T-cell (primary cell): ENCODE data around the gene ABCG1. TPM values are rescaled to one million over a fixed set of nuclear protein-coding genes. Genes with fewer than 3 reads are reported as not detected.

Source experiments
- ATAC-seq, 4 experiments: fragments of 200-7000 bp in 3 of 4; fragments of 150-1000 bp in 1 of 4; cut with Tn5 transposase; replicated peaks in 1 of 4; 1 replicate in 3 of 4; 2 replicates in 1 of 4; pipeline ENCODE4 v1.10.0; 2021; ENCODE audit warnings: moderate library complexity in 3 of 4, mild to moderate bottlenecking in 2 of 4, moderate number of reproducible peaks in 1 of 4
- CTCF ChIA-PET, 2 donors: fragments of 300-600 bp; sonication (Branson Sonifier 250); formaldehyde crosslinking; loops; one replicate each; lab custom pipeline; 2022; ENCODE audit warnings: antibody characterized with exemption in 2 of 2; lab: Charles Lee
- POLR2A ChIA-PET, 2 donors: fragments of 300-600 bp; sonication (Branson Sonifier 250); formaldehyde crosslinking; loops; one replicate each; lab custom pipeline; 2022; ENCODE audit warnings: antibody characterized with exemption in 2 of 2; lab: Charles Lee
- DNase-seq, 35 experiments: peaks; one replicate each; pipeline versions ENCODE4 v3.0.0 to v3.0.0-alpha.2; 2013 to 2023
- H3K27ac ChIP-seq: one replicate; pipeline ENCODE4 v1.5.1; 2013; ENCODE audit warnings: low read length
- H3K27me3 ChIP-seq, 2 experiments: replicated peaks in 1 of 2; 1 replicate in 1 of 2; 2 replicates in 1 of 2; pipeline versions ENCODE4 v1.6.1 to v1.7.0; 2013; ENCODE audit warnings: low read length in 1 of 2, mixed read lengths in 1 of 2; ENCODE audit not compliant: control insufficient read depth in 2 of 2, insufficient read depth in 2 of 2; ENCODE audit errors: extremely low read depth in 1 of 2
- H3K36me3 ChIP-seq, 2 donors: 1 replicate in 1 of 2; 2 replicates in 1 of 2; pipeline versions ENCODE4 v1.6.1 to v1.7.0; 2013; ENCODE audit warnings: low read length in 1 of 2; ENCODE audit not compliant: control insufficient read depth in 2 of 2, insufficient read depth in 1 of 2; ENCODE audit errors: extremely low read depth in 1 of 2
- H3K4me1 ChIP-seq, 2 experiments: 1 replicate in 1 of 2; 2 replicates in 1 of 2; pipeline versions ENCODE4 v1.6.1 to v1.7.0; 2013; ENCODE audit warnings: low read length in 2 of 2, mixed read lengths in 1 of 2; ENCODE audit not compliant: insufficient read depth in 2 of 2, control insufficient read depth in 1 of 2; ENCODE audit errors: extremely low read depth in 1 of 2
- H3K4me3 ChIP-seq, 2 donors: 1 replicate in 1 of 2; 2 replicates in 1 of 2; pipeline versions ENCODE4 v1.5.1 to v1.7.0; 2013; ENCODE audit warnings: mild to moderate bottlenecking in 2 of 2, low read length in 1 of 2, moderate library complexity in 1 of 2; ENCODE audit not compliant: control insufficient read depth in 1 of 2; ENCODE audit errors: extremely low read depth in 1 of 2
- H3K9me3 ChIP-seq: 2 replicates; pipeline ENCODE4 v1.7.0; 2013
- H3K27ac Mint-ChIP-seq, 2 donors: one replicate each; pipeline ENCODE4 v1.8.0; 2020 to 2021; ENCODE audit warnings: mild to moderate bottlenecking in 2 of 2, mixed read lengths in 2 of 2
- H3K27me3 Mint-ChIP-seq, 2 donors: one replicate each; pipeline ENCODE4 v1.8.0; 2021 to 2022; ENCODE audit warnings: mixed read lengths in 2 of 2
- H3K36me3 Mint-ChIP-seq: one replicate; pipeline ENCODE4 v1.8.0; 2021; ENCODE audit warnings: mixed read lengths
- H3K4me1 Mint-ChIP-seq, 3 donors: one replicate each; pipeline ENCODE4 v1.8.0; 2020 to 2022; ENCODE audit warnings: mixed read lengths in 3 of 3, mild to moderate bottlenecking in 1 of 3
- H3K4me3 Mint-ChIP-seq, 3 donors: one replicate each; pipeline ENCODE4 v1.8.0; 2020 to 2022; ENCODE audit warnings: mild to moderate bottlenecking in 3 of 3, mixed read lengths in 3 of 3, moderate library complexity in 3 of 3
- H3K9me3 Mint-ChIP-seq, 3 donors: one replicate each; pipeline ENCODE4 v1.8.0; 2020 to 2022; ENCODE audit warnings: mixed read lengths in 3 of 3
- WGBS: methylation state at CpG from one replicate; pipeline ENCODE4 v1.1.5; 2013; ENCODE audit warnings: missing lambda C conversion rate; ENCODE audit not compliant: insufficient coverage; 5-methylcytosine and 5-hydroxymethylcytosine counted together
- total RNA-seq, 35 experiments: library from RNA in 6 of 35; stranded (reverse) in 6 of 35; fragments of 120-200 nt in 1 of 35; gene quantifications; one replicate each; pipeline versions ENCODE4 v1.2.1 to v1.2.4 and lab custom pipeline; 2013 to 2026

ABCG1 gene
- total RNA-seq, 5 donors from 2014 or later (not counting 1 experiment from before 2014, with no cell fraction given), result 4.1 to 51.1 (median 6.2) TPM

GRCh38 chr21:42343556-42343955 lies 124.6 kb downstream of the ABCG1 start:
- ChIA-PET CTCF (no interaction called here), POLR2A (no interaction called here)
- Histone ChIP-seq H3K9me3 (no peaks in the 10 kb centered on the region), H3K4me1 (peaks cover 0 to under 1% of the 10 kb centered on the region in 2 experiments), H3K27me3 (peaks cover 0 to 9% of the 10 kb centered on the region in 2 experiments), H3K36me3 (no peaks in the 10 kb centered on the region), H3K4me3 (no peak overlapping the region), H3K27ac (no peak overlapping the region)
- no peaks in the 10 kb centered on the region for H3K9me3 Mint-ChIP-seq
- H3K4me3 Mint-ChIP-seq, result no peak overlapping the region
- peaks cover 0 to 3% (median 0%) of the 10 kb centered on the region in 3 donors for H3K4me1 Mint-ChIP-seq
- H3K27me3 Mint-ChIP-seq, result no peaks in the 10 kb centered on the region
- no peak for ATAC-seq
- no peaks in the 10 kb centered on the region for H3K36me3 Mint-ChIP-seq
- no peak overlapping the region for H3K27ac Mint-ChIP-seq
- DNase-seq, result no peak
- WGBS, result 84% methylated on average over 5 of the region's 6 CpGs

GRCh38 chr21:42343963-42344510 lies 125.1 kb downstream of the ABCG1 start:
- ChIA-PET POLR2A (no interaction called here), CTCF (no interaction called here)
- Mint-ChIP-seq H3K27me3 (no peaks in the 10 kb centered on the region), H3K4me1 (no peaks in the 10 kb centered on the region), H3K36me3 (no peaks in the 10 kb centered on the region), H3K27ac (no peak overlapping the region), H3K4me3 (no peak overlapping the region), H3K9me3 (no peaks in the 10 kb centered on the region)
- Histone ChIP-seq H3K27ac (no peak overlapping the region), H3K9me3 (no peaks in the 10 kb centered on the region), H3K27me3 (peaks cover 0 to 9% of the 10 kb centered on the region in 2 experiments), H3K4me3 (no peak overlapping the region), H3K4me1 (no peaks in the 10 kb centered on the region), H3K36me3 (no peaks in the 10 kb centered on the region)
- 84% methylated on average over 10 of the region's 11 CpGs for WGBS
- ATAC-seq (no peak), DNase-seq (no peak)

GRCh38 chr21:42344631-42345030 lies 125.7 kb downstream of the ABCG1 start:
- Mint-ChIP-seq H3K27ac (no peak overlapping the region), H3K4me3 (no peak overlapping the region), H3K4me1 (no peaks in the 10 kb centered on the region), H3K27me3 (no peaks in the 10 kb centered on the region), H3K36me3 (no peaks in the 10 kb centered on the region), H3K9me3 (no peaks in the 10 kb centered on the region)
- ATAC-seq (no peak), DNase-seq (no peak)
- H3K27ac ChIP-seq, result no peak overlapping the region
- no peak overlapping the region for H3K4me3 ChIP-seq
- WGBS, result no CpG with 5 or more reads among the region's 4 CpGs
- no peaks in the 10 kb centered on the region for H3K36me3 ChIP-seq
- ChIA-PET POLR2A (no interaction called here), CTCF (no interaction called here)
- peaks cover 0 to 10% of the 10 kb centered on the region in 2 experiments for H3K27me3 ChIP-seq
- H3K4me1 ChIP-seq, result no peaks in the 10 kb centered on the region
- no peaks in the 10 kb centered on the region for H3K9me3 ChIP-seq

DNA sequence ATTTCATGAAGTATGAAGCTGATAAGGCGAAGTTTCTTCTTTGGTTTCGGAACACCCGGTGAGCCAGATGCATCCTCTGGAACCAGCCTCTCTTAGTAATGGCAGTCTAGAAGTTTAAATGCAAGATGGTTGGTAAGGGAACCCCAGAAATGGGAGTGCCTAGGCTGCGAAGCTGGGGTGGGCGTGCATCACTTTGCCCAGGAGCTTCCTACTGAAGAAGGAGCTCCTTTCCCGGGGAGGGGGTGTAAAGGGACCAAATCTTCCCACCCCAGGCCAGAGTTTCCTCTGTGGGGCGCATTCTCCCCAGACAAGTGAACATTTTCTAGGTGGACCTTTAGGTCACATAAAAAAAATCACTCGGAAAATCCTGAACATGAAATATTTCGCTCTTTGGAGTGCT lies 127.5 kb downstream of the ABCG1 start:
- Histone ChIP-seq H3K36me3 (no peaks in the 10 kb centered on the region), H3K27ac (no peak overlapping the region), H3K27me3 (peaks cover 0 to 13% of the 10 kb centered on the region in 2 experiments), H3K4me1 (no peaks in the 10 kb centered on the region), H3K4me3 (no peak overlapping the region), H3K9me3 (no peaks in the 10 kb centered on the region)
- Mint-ChIP-seq H3K27me3 (no peaks in the 10 kb centered on the region), H3K4me1 (no peaks in the 10 kb centered on the region), H3K36me3 (no peaks in the 10 kb centered on the region), H3K9me3 (no peaks in the 10 kb centered on the region), H3K27ac (no peak overlapping the region), H3K4me3 (no peak overlapping the region)
- ChIA-PET CTCF (no interaction called here), POLR2A (no interaction called here)
- ATAC-seq (no peak), DNase-seq (no peak)
- 100% methylated on average over 3 of the region's 9 CpGs for WGBS

Other genes starting within 250 kb of the ABCG1 start
- 100 to 1,000 TPM in 2 of 5 donors, 10 to 100 TPM in 3; 17.6 to 119 (median 25.9) TPM for gene ZBTB21, start 208.8 kb upstream of the ABCG1 start, total RNA-seq
- gene UMODL1, start 147.8 kb upstream of the ABCG1 start, total RNA-seq, result under 1 TPM; 0.16 to 0.99 (median 0.82) TPM
- 1 to 10 TPM in 2 of 5 donors, not detected in 3; 1.3 to 1.7 TPM for gene TFF3, start 96.3 kb downstream of the ABCG1 start, total RNA-seq
- under 1 TPM in 1 of 5 donors, not detected in 4; 0.38 TPM for gene TFF2, start 131.9 kb downstream of the ABCG1 start, total RNA-seq
- gene TFF1, start 147.4 kb downstream of the ABCG1 start, total RNA-seq, result 1 to 10 TPM in 2 of 5 donors, not detected in 3; 1.2 to 1.3 TPM
- gene TMPRSS3, start 176.9 kb downstream of the ABCG1 start, total RNA-seq, result 1 to 10 TPM; 1.2 to 2.4 (median 1.7) TPM
- gene UBASH3A, start 184.8 kb downstream of the ABCG1 start, total RNA-seq, result 10 to 100 TPM; 59.1 to 98.8 (median 80.5) TPM